Fibroblast of skin of abdomen (primary cell): ENCODE data around the gene OCA2.
"Not testable (repeated sequence)": the region's sequence is repeated elsewhere in the genome, so short reads cannot be mapped to it uniquely, and the experiment has no call there.

ENCODE experiments used
- DNase-seq: peaks from one replicate; pipeline ENCODE4 v3.0.0-alpha.2; 2013

The OCA2 gene

DNA sequence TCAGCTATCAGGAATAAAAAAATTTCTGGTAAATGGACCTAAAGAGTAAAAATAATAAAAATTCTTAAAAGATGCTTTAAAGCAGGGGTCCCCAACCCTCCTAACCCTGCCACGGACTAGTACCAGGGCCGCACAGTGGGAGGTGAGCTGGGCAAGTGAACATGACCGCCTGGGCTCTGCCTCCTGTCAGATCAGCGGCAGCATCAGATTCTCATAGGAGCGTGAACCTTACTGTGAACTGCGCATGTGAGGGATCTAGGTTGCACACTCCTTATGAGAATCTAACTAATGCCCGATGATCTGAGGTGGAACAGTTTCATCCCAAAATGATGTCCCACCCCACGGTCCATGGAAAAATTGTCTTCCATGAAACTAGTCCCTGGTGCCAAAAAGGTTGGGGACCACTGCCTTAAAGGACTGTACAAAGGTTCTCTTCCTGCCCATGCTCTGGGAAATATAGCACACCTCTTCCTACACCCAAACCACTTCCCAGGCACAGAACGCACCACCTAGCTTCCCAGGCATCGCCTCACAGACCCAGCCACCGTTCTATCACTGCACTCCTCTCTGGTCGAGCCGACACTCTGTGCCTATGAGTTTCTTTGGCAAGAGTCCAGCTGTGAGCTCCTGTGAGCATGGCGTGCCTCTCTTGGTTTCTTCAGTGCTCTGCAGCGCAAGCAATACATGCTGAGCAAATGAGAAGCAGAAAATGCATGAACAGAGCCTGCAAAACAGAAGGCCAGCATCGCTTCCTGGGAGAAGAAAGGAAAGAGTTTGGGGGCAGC is 104.9 kb downstream of the OCA2 start:
- DNase-seq = no peak

DNA sequence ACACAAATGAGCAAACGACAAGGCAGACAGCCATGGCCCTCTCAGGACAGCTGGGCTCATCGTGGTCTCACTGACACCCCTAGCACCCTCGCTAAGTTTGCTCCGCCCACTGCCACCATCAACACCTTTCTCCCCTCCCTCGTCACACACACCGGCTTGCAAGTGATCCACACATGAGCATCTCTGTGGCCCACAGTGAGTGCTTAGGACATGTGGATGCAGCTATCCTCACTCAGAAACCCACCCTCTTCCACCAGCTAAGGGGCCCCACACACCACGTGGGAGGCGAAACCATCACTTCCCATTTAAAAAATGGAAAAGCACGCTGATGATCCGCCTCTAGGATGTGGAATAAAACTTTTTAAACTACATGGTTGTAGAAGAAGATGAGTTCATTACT is 105.6 kb downstream of the OCA2 start:
- DNase-seq = no peak

DNA sequence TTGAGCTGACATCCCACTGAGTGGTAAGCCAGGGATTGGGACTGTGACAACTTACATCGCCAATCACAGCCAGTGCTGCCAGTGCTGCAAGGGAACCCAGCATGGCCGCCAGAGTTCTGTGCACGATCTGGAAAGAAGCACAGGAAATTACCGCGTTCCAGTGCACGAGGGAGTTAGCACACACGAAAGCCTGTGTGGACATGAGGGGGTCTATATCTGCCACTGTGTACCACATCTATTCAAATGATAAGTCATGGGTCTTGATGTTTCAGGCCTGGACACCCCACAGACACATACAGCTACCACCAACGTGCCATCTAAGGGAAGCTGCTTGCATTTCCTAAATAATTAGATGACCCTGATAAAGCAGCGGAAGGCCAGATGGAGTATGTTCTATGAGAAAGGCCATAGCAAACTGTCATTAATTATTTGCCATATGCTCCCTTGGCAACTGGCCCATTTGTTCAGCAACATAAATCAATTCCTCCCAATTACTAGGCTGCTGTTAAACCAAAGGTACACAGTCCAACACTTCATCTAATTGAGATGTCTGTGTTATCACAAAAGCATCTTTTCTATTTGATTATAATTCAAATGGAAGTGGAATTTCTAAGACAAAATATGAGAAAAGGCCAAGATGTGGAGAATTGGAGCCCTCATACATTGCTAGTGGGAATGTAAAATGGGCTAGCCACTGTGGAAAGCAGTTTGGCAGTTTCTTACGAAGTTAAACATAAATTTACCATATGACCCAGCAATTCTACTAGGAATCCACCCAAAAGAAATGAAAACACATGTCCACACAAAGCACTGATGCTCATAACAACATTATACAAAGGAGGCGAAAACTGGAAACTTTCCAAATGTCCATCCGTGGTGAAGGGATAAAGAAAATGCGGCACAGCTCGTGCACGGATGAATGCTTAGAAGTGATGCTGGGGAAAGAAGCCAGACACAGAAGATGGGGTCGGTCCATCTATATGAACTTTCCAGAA is 108.3 kb downstream of the OCA2 start:
- no peak for DNase-seq

DNA sequence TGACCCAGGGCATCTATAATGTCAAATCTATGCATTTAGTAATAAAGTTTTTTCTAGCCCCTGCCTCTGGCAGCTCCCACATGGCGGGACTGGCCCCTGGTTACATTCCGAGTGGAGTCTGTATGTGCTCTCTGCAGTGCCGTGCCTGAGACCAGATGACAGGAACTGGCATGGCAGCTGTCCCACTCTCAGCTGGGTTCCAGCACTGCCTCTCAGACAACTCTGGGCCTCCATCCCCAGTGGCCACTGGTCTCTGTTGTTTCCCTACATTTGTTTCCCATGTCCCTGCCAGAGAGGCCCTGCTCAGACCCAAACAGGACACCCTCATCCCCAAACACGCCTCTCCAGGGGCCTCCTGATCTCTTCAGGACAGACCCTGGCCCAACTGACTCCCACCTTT is 109.3 kb downstream of the OCA2 start:
- DNase-seq = no peak

DNA sequence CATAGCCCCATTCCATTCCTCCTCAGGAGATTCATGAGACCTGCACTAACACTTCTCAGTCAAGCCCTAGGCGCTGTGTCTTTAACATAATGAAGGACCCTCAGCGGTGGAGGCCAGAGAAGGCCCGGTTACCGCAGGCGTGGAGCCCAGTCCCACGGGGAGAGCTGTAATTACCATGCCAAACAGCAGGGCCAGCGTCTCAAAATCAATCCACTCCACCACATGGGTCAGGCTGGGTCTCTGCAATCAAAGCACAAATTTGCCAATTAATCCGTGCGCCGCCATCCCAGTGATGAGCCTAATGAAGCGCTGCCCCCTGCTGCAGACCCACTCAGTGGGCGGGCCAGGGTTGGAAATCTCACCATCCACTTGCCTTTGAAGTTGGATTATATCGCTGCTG is 109.7 kb downstream of the OCA2 start:
- no peak for DNase-seq

DNA sequence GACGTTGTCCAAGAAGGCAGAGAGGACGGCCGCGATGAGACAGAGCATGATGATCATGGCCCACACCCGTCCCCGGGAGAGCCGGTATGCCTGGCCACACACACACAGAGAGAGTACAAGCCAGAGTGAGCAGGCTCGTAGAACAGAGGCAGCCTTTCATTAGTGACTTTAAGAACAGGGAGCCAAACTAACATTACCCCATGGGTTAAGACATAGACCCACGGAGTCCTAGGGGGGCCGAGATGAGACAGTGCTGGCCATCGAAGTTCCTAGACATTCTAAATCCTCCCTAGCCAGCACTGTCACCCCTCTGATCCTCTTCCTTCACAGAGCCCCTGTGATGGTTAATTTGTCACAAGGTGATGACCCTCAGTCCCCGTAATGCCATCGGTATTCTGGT is 114.0 kb downstream of the OCA2 start:
- DNase-seq = no peak

DNA sequence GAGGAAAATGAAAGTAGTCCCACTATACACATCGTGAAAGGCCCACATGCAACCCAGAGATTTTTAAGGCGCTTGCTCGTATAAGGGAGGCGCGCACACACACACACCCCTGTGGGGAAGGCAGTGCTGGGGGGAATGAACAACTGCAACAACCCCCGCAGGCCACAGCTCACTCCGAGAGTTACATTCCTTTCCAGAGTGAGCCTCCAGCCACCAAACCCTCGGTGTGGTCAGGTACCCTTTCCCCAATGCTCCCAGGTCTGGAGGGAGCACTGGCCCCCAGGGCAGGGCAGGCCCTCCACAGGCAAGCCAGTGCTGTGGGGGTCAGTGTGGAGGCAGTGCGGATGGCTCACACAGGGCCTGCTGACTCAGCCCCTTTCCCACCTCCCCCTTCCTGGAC is 115.6 kb downstream of the OCA2 start:
- no peak for DNase-seq

DNA sequence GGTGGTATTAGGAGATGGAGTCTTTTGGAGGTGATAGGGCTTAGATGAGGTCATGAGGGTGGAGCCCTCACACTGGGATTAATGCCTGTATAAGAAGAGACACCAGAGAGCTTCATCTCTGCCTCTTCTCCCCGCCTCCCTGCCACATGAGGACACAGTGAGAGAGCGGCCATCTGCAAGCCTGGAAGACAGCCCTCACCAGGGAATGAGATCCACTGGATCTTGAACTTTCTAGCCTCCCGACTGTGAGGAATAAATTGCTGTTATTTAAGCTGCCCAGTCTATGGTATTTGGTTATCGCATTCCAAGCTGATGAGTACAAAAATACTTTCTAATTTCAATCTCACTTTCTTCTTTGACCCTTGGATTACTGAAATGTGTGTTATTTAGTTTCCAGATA is 121.4 kb downstream of the OCA2 start:
- peak; percentile 18 for DNase-seq

DNA sequence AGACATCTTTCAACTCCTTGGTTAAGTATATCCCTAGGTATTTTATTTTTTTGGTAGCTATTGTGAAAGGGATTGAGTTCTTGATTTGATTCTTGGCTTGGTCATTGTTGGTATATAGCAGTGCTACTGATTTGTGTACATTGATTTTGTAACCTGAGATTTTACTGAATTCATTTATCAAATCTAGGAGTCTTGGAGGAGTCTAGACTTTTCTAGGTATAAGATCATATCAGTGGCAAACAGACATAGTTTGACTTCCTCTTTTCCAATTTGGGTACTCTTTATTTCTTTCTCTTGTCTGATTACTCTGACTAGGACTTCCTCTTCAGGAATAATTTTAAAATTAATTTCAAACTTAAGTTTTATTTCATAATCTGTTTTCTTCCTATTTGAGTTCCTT is 125.2 kb downstream of the OCA2 start:
- DNase-seq = no peak

DNA sequence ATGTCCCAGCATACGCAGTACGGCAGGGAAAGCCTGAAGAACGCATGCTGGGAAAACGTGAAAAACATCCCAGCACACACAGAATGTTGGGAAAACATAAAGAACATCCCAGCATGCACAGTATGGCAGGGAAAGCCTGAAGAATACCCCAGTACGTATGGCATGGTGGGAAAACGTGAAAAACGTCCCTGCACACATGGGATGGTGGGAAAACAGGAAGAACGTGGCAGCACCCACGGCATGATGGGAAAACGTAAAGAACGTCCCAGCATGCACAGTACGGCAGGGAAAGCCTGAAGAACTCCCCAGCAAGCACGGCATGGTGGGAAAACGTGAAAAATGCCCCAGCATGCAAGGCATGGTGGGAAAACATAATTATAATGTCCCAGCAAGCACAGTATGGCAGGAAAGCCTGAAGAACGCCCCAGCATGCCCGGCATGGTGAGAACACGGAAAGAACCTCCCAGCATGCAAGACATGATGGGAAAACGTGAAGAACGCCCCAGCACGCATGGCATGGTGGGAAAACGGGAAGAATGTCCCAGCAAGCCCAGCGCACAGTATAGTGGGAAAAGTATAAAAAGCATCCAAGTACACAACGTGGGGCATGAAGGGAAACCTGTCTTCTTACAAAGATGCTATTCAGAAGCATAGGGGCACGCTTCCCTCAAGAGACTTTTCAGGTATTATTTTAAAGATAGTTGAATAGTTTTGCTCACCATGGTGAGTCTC is 128.3 kb downstream of the OCA2 start:
- DNase-seq = no peak

DNA sequence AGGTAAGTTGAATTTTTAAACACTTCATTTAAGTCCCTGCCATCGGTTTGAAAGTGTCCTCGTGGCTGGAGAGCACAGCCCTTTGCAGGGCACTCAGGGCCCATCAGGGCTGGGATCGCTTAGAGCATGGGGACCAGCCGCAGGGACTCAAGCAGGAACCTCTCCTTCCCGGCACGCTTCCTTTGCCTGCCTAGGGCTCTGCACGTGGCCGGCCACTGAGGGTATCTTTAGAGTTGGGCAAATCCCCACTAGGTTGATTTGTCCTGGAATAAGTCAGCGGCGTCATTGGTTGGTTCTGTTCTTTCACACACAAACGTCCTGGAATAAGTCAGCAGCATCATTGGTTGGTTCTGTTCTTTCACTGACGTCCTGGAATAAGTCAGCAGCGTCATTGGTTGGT is 131.6 kb downstream of the OCA2 start:
- DNase-seq = no peak

DNA sequence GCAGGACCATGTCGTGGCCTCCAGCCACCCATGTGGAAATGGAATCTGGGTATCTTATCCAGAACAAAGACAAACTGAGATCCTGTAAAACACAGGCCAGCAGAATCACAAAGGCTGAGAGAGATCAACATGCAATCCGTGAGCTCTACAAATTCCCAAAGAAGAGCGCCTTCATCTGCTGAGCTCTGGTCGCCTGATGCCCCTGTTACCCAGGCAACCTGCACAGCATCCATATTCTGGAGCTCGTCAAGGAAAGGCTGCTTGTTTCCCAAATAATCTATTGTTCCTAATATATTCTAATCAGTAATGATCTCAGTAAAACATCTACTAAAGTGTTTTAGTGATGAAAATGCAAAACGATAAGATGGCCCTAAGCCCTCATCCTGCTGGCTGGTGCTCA is 133.6 kb downstream of the OCA2 start:
- DNase-seq = no peak

DNA sequence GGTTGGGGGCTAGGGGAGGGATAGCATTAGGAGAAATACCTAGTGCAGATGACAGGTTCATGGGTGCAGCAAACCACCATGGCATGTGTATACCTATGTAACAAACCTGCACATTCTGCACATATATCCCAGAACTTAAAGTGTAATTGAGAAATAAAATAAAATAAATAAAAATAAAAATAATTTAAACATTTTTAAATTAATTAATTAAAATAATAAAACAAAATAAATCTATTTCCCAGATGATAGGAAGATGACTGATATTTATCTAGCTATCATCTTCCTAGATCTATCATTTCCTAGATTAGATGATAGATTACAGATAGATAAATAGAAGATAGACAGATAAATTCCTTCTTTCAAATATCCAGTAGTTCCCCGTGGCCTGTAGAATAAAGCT is 137.3 kb downstream of the OCA2 start:
- no peak for DNase-seq

DNA sequence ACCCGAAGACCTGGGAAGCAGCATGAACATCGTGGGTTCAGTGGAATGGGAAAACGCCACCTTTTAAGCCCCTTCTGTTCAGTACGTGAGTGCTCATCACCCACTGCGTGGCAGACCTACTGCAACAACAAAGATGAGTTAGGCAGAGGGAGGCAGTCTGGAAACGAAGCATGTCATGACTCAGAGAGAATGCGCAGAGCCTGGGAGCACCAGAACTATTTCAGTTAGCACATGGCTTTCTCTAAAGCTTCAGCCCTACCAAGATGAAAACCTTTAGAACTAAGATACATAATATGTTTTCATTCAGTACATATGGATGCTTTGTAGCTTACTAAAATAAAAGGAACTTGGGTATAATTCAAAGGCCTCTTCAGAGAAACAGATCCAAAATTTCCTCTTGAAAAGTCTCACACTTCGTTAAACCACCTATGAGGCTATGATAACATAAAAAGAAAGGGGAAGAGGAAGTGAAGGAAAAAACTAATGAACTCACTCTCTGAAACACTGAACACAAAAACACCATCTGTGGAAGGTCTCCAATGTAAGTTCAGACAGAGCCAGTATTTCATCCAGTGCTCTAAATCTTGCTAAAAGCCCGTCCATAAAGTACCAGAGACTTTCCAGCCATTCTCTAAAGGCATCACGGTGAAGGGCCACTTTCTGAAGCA is 140.1 kb downstream of the OCA2 start:
- peak; percentile 62 for DNase-seq

DNA sequence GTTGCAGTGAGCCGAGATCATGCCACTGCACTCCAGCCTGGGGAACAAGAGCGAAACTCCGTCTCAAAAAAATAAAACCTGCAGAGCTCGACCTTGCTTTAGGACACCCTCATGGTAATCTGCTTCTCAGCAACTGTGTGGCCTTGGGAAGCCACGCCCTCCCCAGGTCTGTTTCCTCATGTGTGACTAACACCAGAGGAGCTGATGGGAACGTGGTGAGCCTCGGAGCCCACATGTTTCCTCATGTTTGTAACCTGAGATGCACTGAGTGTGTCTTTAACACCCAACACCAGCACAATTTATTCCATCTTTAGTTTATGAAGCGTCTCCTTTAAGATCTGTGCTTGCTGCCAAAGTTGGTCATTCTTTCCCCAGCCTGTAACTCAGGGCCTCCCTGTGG is 142.8 kb downstream of the OCA2 start:
- DNase-seq = peak; percentile 59

DNA sequence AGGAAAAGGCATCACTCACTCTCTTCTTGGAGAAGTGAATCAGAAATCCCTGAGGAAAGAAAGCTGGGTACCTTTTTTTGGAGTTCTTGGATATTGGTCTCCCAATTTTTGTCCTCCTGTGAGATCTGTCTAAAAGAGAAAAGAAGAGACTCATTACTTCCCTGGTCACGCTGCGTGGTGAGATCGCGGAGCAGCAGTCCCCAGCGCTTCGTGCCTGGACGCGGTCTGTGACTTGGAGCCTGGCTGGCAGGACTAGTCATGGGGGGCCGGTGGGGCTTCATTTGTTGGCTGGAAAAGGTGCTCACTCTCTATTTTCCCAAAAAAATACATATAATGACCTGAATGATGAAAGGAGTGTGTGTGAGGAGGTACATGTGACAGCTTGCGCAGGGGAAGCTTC is 144.0 kb downstream of the OCA2 start:
- DNase-seq = no peak

DNA sequence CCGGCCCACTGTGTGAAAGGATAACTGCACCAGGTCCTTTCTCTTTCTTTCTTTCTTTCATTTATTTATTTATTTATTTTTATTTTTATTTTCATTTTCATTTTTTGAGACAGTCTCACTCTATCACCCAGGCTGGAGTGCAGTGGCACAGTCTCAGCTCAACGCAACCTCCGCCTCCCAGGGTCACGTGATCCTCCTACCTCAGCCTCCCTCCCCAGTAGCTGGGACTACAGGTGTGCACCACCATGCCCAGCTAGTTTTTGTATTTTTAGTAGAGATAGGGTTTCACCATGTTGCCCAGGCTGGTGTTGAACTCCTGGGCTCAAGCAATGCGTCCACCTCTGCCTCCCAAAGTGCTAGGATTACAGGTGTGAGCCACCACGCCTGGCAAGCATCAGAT is 146.5 kb downstream of the OCA2 start:
- not testable (repeated sequence) for DNase-seq

DNA sequence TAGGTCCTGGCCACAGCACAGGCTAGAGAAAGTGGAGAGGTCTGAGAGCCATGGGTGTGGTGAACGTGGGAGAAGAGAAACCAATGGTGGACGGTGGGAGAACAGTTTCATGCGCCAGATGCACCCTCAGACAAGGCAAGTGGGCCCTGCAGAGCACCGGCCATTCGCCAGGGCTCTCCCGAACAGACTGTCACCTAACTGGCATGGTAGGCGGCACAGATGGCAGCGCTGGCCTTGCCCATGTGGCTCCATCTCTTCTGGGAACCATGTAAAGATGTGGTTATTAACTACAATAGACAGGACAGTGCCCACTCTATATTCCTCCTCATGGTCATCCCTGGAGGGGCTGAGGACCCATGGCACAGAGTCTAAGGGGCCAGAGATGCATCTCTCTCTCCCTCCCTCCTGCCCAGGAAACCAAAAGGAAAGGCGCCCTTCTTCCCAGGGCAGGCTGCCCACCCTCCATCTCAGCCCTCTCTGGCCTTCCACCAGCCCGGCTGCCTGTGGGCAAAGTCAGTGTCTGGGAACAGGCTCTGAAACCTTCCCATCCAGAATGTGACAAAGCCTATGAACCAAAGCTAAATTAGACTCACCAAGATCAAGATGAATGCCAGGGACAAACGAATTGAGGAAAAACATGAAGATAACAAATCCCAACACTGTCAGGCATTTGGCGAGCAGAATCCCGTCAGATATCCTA is 147.8 kb downstream of the OCA2 start:
- DNase-seq = no peak

DNA sequence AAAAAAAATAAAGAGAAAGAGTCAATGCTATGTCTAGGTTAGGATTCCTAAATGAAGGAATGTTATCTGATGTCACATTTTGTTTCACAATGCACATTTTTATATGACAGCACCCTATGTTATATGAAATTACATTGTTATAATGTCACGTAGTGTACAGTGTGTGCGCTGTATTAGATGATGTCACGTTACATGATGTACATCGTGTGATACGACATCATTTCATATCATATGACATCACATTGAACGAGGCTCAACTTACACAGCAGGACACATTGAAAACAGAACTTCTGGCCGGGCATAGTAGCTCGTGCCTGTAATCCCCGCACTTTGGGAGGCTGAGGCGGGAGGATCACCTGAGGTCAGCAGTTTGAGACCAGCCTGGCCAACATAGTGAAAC is 150.0 kb downstream of the OCA2 start:
- DNase-seq = no peak

DNA sequence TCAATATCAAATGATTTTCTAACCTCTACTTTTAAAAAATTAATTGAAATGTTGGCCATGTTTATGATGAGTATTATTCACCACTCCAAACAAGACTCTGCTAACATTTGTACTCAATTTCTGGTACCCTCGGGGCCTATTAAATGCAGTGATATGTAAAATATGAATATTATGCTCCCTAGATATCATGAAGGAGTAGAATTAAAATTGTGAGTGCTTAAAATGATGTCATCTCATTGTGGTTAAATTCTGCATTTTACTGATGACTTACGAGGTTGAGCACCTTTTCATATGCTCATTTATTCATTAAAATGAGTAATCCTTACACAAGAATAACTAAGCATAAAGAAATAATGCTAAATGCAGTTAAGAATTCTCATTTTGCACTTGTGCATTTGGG is 159.9 kb downstream of the OCA2 start:
- DNase-seq = peak; percentile 4

DNA sequence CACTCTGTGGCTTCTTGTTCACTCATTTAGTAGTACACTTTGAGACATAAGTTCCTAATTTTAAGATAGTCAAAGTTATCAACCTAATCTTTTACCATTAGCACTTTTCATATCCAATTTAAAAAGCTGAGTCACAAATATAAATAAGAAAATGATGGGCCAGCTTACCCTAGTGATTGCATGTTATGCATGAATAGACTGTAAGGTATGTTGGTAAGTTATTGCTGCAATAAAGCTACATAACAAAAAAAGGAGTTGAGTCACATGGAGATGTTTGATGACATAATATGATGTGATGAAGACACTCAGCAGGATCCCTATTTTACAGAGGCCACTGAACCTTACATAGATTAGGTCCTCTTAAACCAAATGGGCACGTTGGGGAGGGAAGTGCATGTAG is 161.3 kb downstream of the OCA2 start:
- peak; percentile 68 for DNase-seq

DNA sequence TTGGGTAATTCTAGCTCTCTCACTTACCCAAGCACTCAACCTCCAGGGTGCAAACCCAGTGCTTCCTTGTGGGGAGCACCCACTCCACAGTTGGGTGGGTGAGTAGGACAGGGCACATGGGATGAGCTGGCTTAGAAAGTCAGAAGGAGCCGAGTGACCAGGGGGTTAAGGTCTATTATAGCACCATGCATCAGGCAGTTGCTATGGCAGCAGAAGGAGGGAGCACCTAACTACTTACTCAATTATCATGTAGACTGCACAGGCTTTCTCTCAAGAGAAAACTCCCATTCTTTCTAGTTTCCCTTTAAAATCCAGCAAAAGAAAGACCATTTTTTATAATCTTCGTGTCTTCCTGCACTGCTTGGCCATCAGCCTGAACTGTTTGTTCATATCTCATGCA is 163.0 kb downstream of the OCA2 start:
- DNase-seq = no peak
